ENCODE results near the gene RAD23A.
A peak's percentile ranks its signal among the peaks of the same experiment; 100 is the strongest.

Gene RAD23A

GRCh38 chr19:12936582-12936981 is 9.1 kb upstream of the RAD23A start:
- no peak overlapping the region for H3K4me3 ChIP-seq (ENCODE audit: low read depth, low read length)
- POLR2A ChIA-PET = interaction anchor here (0.6 to 1.7 kb wide), 2 partner anchors 29 to 154 kb away, joined by 6 to 7 read pairs; no protein-coding TSS in a partner anchor
- H3K36me3 ChIP-seq (ENCODE audit: control insufficient read depth in 2 of 2, insufficient read depth in 1 of 2, low read length in 2 of 2) = peaks cover 12 to 30% of the 10 kb centered on the region in 2 experiments; a peak in 2 of 3 replicates
- CTCF ChIA-PET = interaction anchor here (0.6 kb wide), 1 partner anchor 94 kb away, joined by 4 read pairs; no protein-coding TSS in a partner anchor
- H3K27ac ChIP-seq (ENCODE audit: extremely low read depth, low read depth, low read length) = no peak overlapping the region
- no peaks in the 10 kb centered on the region for H3K9me3 ChIP-seq (ENCODE audit: control insufficient read depth, insufficient read depth, low read depth, low read length)
- TF ChIP-seq BCL11A (tag by site-specific recombination; IDR thresholded peaks at IDR 0.05; ENCODE audit: low read depth) (no peak), ZEB2 (tag by site-specific recombination; IDR thresholded peaks at IDR 0.05) (0 out of 2 replicates have a peak, but pooled peaks have one; percentile 13)
- H3K4me1 ChIP-seq (ENCODE audit: control insufficient read depth, insufficient read depth, low read length) = peaks cover 9% of the 10 kb centered on the region

- Histone ChIP-seq H3K36me3 (ENCODE audit: control insufficient read depth in 2 of 2, insufficient read depth in 1 of 2, low read length in 2 of 2) (peaks cover 14 to 35% of the 10 kb centered on the region in 2 experiments; a peak in 2 of 3 replicates), H3K27ac (ENCODE audit: extremely low read depth, low read depth, low read length) (peak overlapping the region; percentile 67; the same call in 1 of the 2 replicates), H3K4me3 (ENCODE audit: low read depth, low read length) (peak overlapping the region; percentile 54), H3K9me3 (ENCODE audit: control insufficient read depth, insufficient read depth, low read depth, low read length) (no peaks in the 10 kb centered on the region), H3K4me1 (ENCODE audit: control insufficient read depth, insufficient read depth, low read length) (peaks cover 9% of the 10 kb centered on the region)
- POLR2A ChIA-PET = interaction anchor here (0.6 to 2.9 kb wide), 11 partner anchors 9 to 1756 kb away, joined by 3 to 21 read pairs (median 6); partner anchors contain the start of genes DNASE2, GCDH, RAD23A and SYCE2
- TF ChIP-seq ZBTB20 (tag by site-specific recombination; IDR thresholded peaks at IDR 0.05) = peak; percentile 86
- TF ChIP-seq SP2 (tag by site-specific recombination; IDR thresholded peaks at IDR 0.05) = no peak
- TF ChIP-seq ZNF398 (tag by site-specific recombination; IDR thresholded peaks at IDR 0.05) = peak; percentile 25; the same call in 1 of the 2 replicates
- TF ChIP-seq ZNF629 (tag by site-specific recombination; IDR thresholded peaks at IDR 0.05) = no peak
- no peak for TF ChIP-seq MZF1 (tag by site-specific recombination; IDR thresholded peaks at IDR 0.05; ENCODE audit: borderline replicate concordance)
- TF ChIP-seq IKZF3 (tag by site-specific recombination; IDR thresholded peaks at IDR 0.05) = peak; percentile 60; the same call in 1 of the 2 replicates
- TF ChIP-seq PRDM10 (tag by site-specific recombination; IDR thresholded peaks at IDR 0.05) = peak; percentile 97
- TF ChIP-seq ZSCAN30 (tag by site-specific recombination; IDR thresholded peaks at IDR 0.05) = no peak
- 0 out of 2 replicates have a peak, but pooled peaks have one; percentile 25 for TF ChIP-seq EGR2 (tag by site-specific recombination; IDR thresholded peaks at IDR 0.05; ENCODE audit: low read depth)
- TF ChIP-seq ZNF366 (tag by site-specific recombination; conservative IDR thresholded peaks at IDR 0.05) = peak; percentile 52; the same call in 1 of the 2 replicates
- no peak for TF ChIP-seq ZIC2 (tag by site-specific recombination; IDR thresholded peaks at IDR 0.05)
- 0 out of 2 replicates have a peak, but pooled peaks have one; percentile 22 for TF ChIP-seq KLF8 (tag by site-specific recombination; IDR thresholded peaks at IDR 0.05)
- TF ChIP-seq OSR2 (tag by site-specific recombination; IDR thresholded peaks at IDR 0.05) = peak; percentile 58
- CTCF ChIA-PET = interaction anchor here (0.6 to 2.6 kb wide), 3 partner anchors 16 to 93 kb away, joined by 4 to 11 read pairs (median 4); no protein-coding TSS in a partner anchor
Observed at GRCh38 chr19:12937093-12937926, 8.4 kb upstream of the RAD23A start.

Data from HEK293 (cell line).